Sciatic nerve (tissue), 2 donors: ENCODE data around the gene ZNF337. TPM values are rescaled to one million over a fixed set of nuclear protein-coding genes. Genes with fewer than 3 reads are reported as not detected.
"Not testable (repeated sequence)": the region's sequence is repeated elsewhere in the genome, so short reads cannot be mapped to it uniquely, and the experiment has no call there.

ENCODE experiments used
- ATAC-seq: fragments of 200-7000 bp; cut with Tn5 transposase; one replicate; pipeline ENCODE4 v1.9.1; 2020; ENCODE audit warnings: mild to moderate bottlenecking, moderate library complexity
- DNase-seq: peaks from one replicate; pipeline ENCODE4 v3.0.0-alpha.2; 2020; ENCODE audit warnings: low spot score
- intact Hi-C: fragments of 100-400 bp; cut with DNase I; formaldehyde crosslinking; loops from one replicate; pipeline ENCODE4 v1.14.2; 2022
- total RNA-seq: library from RNA; stranded (reverse); fragmentation: NEBNext Ultra II Directional; extraction: Animal tissue kit (Norgen Biotek cat#: 25700); gene quantifications from one replicate; pipeline ENCODE4 v1.2.1, GENCODE V29; 2021
- donor health status: DM: no; HTN: no; CAD: no.
- donor health status: DM: no; HTN: no; CAD: no.

The ZNF337 gene
- 22.6 TPM for total RNA-seq

- intact Hi-C loops = no loop called here
- DNase-seq = peak; percentile 95
- peak; percentile 100 for ATAC-seq
These were observed at the start of gene ZNF337 for GRCh38 chr20:25696371-25697131. Gene ZNF337, minus strand, starts transcription at chr20:25696853. Its CDS starts 10,436 bp downstream, at chr20:25686417.

DNA sequence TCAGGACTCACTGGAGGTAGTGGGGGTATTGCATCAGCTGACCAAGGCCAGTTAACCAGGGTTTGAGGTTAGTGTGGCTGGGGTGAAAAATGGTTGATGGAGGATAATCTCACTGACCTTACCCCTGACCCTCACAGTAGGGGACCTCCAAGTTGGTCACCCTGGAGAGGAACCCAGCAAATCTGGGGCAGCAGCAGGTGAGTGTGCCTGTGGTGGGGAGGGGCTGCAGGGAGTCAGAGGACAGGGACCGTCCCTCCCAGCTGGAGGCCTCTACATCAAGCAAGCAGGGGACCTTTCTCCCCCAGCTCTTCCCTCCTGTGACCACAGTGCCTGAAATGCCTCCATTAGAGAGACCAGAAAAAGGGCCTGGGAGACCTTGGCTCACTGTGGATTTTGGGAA is 49.1 kb upstream of the ZNF337 start:
- DNase-seq (no peak), ATAC-seq (no peak)
- intact Hi-C loops = no loop called here

- DNase-seq (no peak), ATAC-seq (no peak)
- intact Hi-C loops = no loop called here
These were observed 48.4 kb upstream of the ZNF337 start for GRCh38 chr20:25745100-25745499.

DNA sequence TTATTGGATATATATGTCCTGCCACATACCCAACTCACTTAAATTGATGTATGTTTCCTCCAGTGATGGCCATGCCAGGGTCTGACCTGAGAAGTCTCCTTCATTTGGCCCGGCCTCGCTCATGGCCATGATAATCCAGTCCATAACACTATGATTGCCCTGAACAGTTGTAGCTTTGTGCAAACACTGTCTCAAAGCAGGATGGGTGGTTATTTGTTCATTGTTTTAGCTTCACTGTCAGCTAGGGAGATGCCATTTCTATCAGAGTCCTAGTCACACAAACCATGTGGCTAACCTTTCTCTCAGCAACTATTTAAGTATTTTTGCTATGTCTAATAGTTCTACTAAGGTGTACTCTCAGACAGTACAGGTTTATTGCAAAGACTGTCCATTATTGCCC is 47.6 kb upstream of the ZNF337 start:
- ATAC-seq (no peak), DNase-seq (no peak)
- intact Hi-C loops = no loop called here

- DNase-seq (no peak), ATAC-seq (no peak)
- intact Hi-C loops = no loop called here
These were observed 44.4 kb upstream of the ZNF337 start for GRCh38 chr20:25741088-25741487.

DNA sequence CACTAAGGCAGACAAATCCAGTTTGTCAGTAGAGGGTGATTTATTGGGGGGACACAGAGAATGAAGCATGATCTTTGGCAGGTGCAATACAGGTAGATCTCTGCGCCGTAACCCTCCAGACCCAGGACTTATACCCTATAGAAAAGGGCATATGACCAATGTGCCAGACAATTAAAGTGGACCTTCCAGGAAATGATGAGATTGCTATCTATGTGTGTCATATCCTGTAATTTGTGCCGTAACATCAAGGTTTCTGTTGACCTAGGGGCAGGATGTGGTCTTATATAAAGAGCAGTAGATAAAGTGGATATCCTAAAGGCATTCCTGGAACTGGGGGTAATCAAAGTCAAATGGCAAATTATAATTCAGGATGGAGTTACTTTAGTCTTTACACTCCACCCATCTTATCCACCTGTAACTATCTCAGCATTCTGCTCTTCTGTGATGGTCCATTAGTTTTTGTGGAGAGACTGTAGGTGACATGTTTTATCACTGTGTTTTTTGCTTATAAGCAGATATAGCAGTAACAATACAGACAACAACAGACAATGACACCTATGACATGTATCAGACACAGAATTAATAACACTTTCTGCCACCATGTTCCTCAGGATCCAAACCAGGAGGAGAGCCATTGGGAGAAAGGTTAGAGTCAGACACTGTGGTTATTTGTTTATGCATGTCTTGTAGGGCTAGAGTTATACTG is 43.1 kb upstream of the ZNF337 start:
- intact Hi-C loops = no loop called here
- no peak for ATAC-seq
- DNase-seq = no peak

DNA sequence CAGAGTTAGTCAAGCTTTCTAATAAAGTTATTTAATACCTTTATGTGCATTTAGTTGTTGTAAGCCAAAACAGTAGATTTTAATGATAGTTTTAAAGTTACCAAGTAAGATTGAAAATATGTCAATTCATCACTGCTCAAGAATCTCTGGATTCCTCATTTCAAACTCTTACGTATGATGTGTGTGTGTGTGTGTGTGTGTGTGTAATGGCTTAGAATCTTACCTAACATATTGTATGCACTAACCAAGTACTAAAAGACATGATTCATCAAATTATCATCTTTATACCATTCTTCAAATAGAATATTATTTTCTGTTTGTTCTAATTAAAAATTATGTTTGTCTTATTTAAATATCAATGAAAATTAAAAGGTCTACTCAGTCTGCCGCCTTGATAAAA is 41.5 kb upstream of the ZNF337 start:
- DNase-seq (no peak), ATAC-seq (no peak)
- intact Hi-C loops = no loop called here

DNA sequence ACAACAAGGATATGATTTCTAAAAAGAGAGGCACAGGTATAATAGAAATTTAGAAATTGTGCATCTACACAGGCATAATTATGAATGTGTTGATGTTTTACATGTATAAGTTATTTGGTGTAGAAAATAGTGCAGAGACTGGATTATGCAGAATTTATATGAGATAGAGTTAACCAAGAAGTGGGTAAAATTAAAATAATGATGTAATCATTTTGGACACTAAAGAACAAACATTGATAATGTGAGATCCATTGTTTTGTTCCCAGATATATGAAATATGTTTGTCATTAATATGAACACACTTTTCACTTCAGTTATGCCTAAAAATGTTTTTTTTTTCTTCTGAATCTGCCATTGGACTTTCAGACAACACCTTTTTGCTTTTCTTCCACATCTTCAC is 37.2 kb upstream of the ZNF337 start:
- DNase-seq (no peak), ATAC-seq (no peak)
- intact Hi-C loops = no loop called here

DNA sequence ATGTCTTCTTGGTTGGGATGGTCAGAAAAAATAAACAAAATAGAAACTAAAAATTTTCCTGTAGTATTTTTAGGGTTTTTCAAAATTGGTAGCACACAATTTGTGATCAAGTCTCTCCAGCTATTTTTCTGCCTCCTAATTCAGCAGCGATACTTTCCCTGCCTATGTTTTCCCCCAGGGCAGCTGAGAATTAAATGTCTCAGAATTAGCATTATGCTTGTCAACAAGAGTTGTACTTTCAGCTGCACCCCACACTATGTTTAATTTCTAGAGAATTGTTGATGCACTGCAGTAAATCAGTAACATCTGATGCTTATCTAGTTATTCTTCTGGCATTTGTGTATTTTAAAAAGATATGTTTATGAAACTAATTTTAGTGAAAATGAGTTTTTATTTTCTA is 34.2 kb upstream of the ZNF337 start:
- ATAC-seq = no peak
- DNase-seq = no peak
- intact Hi-C loops = no loop called here

DNA sequence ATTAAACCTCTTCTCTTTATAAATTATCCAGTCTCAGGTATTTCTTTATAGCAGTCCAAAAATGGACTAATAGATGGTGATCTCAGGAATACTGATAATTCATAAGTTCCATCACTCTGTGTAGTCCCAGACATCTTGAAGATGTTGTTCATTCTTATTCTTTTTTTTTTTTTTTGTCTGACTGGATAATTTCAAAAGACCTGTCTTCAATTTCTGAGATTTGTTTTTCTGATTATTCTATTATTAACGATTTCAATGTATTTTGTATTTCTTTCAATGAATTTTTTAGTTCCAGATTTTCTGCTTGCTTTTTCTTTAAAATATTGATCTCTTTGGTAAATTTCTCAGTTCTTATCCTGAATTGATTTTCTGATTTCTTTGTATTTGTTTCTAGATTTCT is 29.7 kb upstream of the ZNF337 start:
- intact Hi-C loops = no loop called here
- ATAC-seq (no peak), DNase-seq (no peak)

- DNase-seq = no peak
- ATAC-seq = no peak
- intact Hi-C loops = no loop called here
These were observed 29.0 kb upstream of the ZNF337 start for GRCh38 chr20:25725639-25726038.

- ATAC-seq (no peak), DNase-seq (no peak)
- intact Hi-C loops = no loop called here
These were observed 27.3 kb upstream of the ZNF337 start for GRCh38 chr20:25723975-25724374.

DNA sequence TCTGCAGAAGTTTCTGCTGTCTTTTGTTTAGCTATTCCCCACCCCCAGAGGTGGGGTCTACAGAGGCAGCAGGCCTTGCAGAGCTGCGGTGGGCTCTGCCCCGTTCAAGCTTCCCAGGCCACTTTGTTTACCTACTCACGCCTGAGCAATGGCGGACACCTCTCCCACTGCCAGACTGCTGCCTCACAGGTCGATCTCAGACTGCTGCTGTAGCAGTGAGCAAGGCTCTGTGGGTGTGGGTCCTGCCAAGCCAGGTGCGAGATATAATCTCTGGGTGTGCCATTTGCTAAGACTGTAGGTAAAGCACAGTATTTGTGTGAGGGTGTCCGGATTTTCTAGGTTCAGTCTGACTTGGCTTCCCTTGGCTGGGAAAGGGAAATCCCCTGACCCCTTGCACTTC is 23.6 kb upstream of the ZNF337 start:
- no peak for ATAC-seq
- intact Hi-C loops = no loop called here
- DNase-seq = no peak

GRCh38 chr20:25718896-25719809 is 22.5 kb upstream of the ZNF337 start:
- intact Hi-C loops, ATAC-seq, DNase-seq: not testable (repeated sequence)

GRCh38 chr20:25707695-25708094 is 11.0 kb upstream of the ZNF337 start:
- intact Hi-C loops = no loop called here
- no peak for ATAC-seq
- DNase-seq = no peak

DNA sequence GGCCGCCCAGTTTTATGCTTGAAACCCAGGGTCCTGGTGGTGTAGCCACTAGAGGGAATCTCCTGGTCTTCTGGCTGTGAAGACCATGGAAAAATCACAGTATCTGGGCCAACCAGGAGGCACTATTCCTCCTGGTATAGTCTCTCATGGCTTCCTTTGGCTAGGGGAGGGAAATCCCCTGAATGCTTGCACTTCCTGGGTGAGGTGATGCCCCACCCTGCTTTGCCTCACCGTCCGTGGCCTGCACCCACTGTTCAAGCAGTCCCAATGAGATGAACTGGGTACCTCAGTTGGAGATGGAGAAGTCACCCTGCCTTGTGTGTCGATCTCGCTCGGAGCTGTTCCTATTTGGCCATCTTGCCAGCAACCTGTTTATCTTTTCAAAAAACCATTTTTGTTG is 10.1 kb upstream of the ZNF337 start:
- no peak for DNase-seq
- intact Hi-C loops = no loop called here

GRCh38 chr20:25705830-25706351 is 9.2 kb upstream of the ZNF337 start:
- DNase-seq (no peak), ATAC-seq (no peak)
- intact Hi-C loops = no loop called here

More for the DNA sequence above, 10.1 kb upstream of the ZNF337 start:
- no peak for ATAC-seq

DNA sequence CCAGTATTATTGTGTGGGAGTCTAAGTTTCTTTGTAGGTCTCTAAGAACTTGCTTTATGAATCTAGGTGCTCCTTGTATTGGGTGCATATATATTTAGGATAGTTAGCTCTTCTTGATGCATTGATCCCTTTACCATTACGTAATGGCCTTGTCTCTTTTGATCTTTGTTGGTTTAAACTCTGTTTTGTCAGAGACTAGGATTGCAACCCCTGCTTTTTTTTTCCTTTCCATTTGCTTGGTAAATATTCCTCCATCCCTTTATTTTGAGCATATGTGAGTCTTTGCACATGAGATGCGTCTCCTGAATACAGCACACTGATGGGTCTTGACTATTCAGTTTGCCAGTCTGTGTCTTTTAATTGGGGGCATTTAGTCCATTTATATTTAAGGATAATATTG is 7.7 kb upstream of the ZNF337 start:
- intact Hi-C loops, ATAC-seq, DNase-seq: not testable (repeated sequence)

DNA sequence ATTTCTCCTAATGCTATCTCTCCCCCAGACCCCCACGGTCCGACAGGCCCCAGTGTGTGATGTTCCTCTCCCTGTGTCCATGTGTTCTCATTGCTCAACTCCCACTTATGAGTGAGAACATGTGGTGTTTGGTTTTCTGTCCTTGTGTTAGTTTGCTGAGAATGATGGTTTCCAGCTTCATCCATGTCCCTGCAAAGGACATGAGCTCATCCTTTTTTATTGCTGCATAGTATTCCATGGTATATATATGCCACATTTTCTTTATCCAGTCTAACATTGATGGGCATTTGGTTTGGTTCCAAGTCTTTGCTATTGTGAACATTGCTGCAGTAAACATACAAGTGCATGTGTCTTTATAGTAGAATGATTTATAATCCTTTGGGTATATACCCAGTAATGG is 4.2 kb upstream of the ZNF337 start:
- ATAC-seq, intact Hi-C loops, DNase-seq: not testable (repeated sequence)
